HCT116 (cell line): ENCODE results near the gene IMPA2. TPM values are rescaled to one million over a fixed set of nuclear protein-coding genes. Genes with fewer than 3 reads are reported as not detected.

Experiments
- ATAC-seq: fragments of 200-7000 bp; cut with Tn5 transposase; 2 replicates; pipeline ENCODE4 v1.9.1; 2020; ENCODE audit warnings: mild to moderate bottlenecking, moderate library complexity
- BruUV-seq: library from RNA; stranded (reverse); fragments of 400-500 nt; replicated peaks from 2 replicates; lab custom pipeline; 2021; lab: Mats Ljungman, UMichigan
- CTCF ChIA-PET: fragments of 300-600 bp; sonication (Branson Sonifier 250); formaldehyde crosslinking; loops from one replicate; lab custom pipeline; 2021; ENCODE audit warnings: antibody characterized with exemption; lab: Charles Lee
- POLR2A ChIA-PET: fragments of 300-600, 350-600 bp; sonication (Branson Sonifier 250); formaldehyde crosslinking; loops from one replicate; lab custom pipeline; 2021; ENCODE audit warnings: antibody characterized with exemption; lab: Charles Lee
- RAD21 ChIA-PET, 2 experiments: fragments of 300-600 bp; sonication (Branson Sonifier 250); formaldehyde crosslinking; loops; one replicate each; lab custom pipeline; 2023; ENCODE audit warnings: low total read pairs in 2 of 2; ENCODE audit not compliant: uncharacterized antibody in 2 of 2, unreplicated experiment in 2 of 2, low non-redundant PET in 1 of 2; lab: Charles Lee
- DNase-seq: peaks from one replicate; pipeline ENCODE4 v3.0.0-alpha.2; 2010; ENCODE audit warnings: low read depth, low spot score
- H2AFZ ChIP-seq: fragments of 200-600 bp; shearing (Covaris generic), sonication (generic); 2 replicates; pipeline ENCODE4 v1.6.1; 2017; ENCODE audit warnings: low read depth, mixed run types, mixed read lengths, antibody characterized with exemption, low read length; ENCODE audit not compliant: poor library complexity, severe bottlenecking
- H3K27ac ChIP-seq: 2 replicates; pipeline ENCODE4 v1.5.1; 2012; ENCODE audit warnings: low read depth, low read length
- H3K27me3 ChIP-seq: fragments of 200-600 bp; sonication (generic); 2 replicates; pipeline ENCODE4 v1.6.1; 2016; ENCODE audit warnings: mixed run types, low read length, mixed read lengths; ENCODE audit not compliant: insufficient read depth
- H3K36me3 ChIP-seq, 2 experiments: fragments of 200-500 bp in 1 of 2; fragments of 200-600 bp in 1 of 2; sonication (Bioruptor generic) in 1 of 2; sonication (generic) in 1 of 2; 2 replicates each; pipeline versions ENCODE4 v1.5.1 to v1.6.1; 2014 to 2016; ENCODE audit warnings: low read length in 2 of 2, inconsistent platforms in 1 of 2, mixed read lengths in 1 of 2, mixed run types in 1 of 2; ENCODE audit not compliant: insufficient read depth in 2 of 2, control insufficient read depth in 1 of 2
- H3K4me1 ChIP-seq, 2 experiments: fragments of 200-600 bp in 1 of 2; sonication (generic) in 1 of 2; 2 replicates each; pipeline versions ENCODE4 v1.5.1 to v1.6.1; 2012 to 2017; ENCODE audit warnings: low read length in 2 of 2, inconsistent platforms in 1 of 2, mild to moderate bottlenecking in 1 of 2, mixed read lengths in 1 of 2, mixed run types in 1 of 2, moderate library complexity in 1 of 2; ENCODE audit not compliant: insufficient read depth in 2 of 2, control insufficient read depth in 1 of 2
- H3K4me2 ChIP-seq: fragments of 200-600 bp; sonication (generic); 2 replicates; pipeline ENCODE4 v1.6.1; 2017; ENCODE audit warnings: mixed run types, low read length, mixed read lengths
- H3K4me3 ChIP-seq, 2 experiments: fragments of 200-600 bp in 1 of 2; sonication (generic) in 1 of 2; replicated peaks in 1 of 2; 2 replicates each; pipeline ENCODE4 v1.5.1; 2011 to 2016; ENCODE audit warnings: low read length in 2 of 2, control low read depth in 1 of 2, low read depth in 1 of 2, mild to moderate bottlenecking in 1 of 2, mixed read lengths in 1 of 2, mixed run types in 1 of 2
- H3K79me2 ChIP-seq: fragments of 200-600 bp; sonication (generic); 2 replicates; pipeline ENCODE4 v1.6.1; 2017; ENCODE audit warnings: mild to moderate bottlenecking, mixed run types, low read length, moderate library complexity, mixed read lengths; ENCODE audit not compliant: insufficient read depth
- H3K9ac ChIP-seq: fragments of 200-600 bp; sonication (generic); 2 replicates; pipeline ENCODE4 v1.6.1; 2016; ENCODE audit warnings: low read length, mixed read lengths
- H3K9me2 ChIP-seq: fragments of 200-600 bp; sonication (generic), shearing (Covaris generic); 2 replicates; pipeline ENCODE4 v1.6.1; 2017; ENCODE audit warnings: mixed run types, mild to moderate bottlenecking, moderate library complexity; ENCODE audit not compliant: insufficient read depth
- H3K9me3 ChIP-seq, 2 experiments: fragments of 200-500 bp in 1 of 2; fragments of 200-600 bp in 1 of 2; sonication (Bioruptor generic) in 1 of 2; sonication (generic) in 1 of 2; 2 replicates each; pipeline ENCODE4 v1.6.1; 2014 to 2017; ENCODE audit warnings: low read length in 2 of 2, mixed read lengths in 2 of 2, inconsistent platforms in 1 of 2, low read depth in 1 of 2, mild to moderate bottlenecking in 1 of 2, mixed run types in 1 of 2, moderate library complexity in 1 of 2; ENCODE audit not compliant: control insufficient read depth in 1 of 2, insufficient read depth in 1 of 2
- H4K20me1 ChIP-seq: fragments of 200-600 bp; sonication (generic), shearing (Covaris generic); 2 replicates; pipeline ENCODE4 v1.6.1; 2017; ENCODE audit warnings: mixed run types, mild to moderate bottlenecking, moderate library complexity; ENCODE audit not compliant: insufficient read depth
- ATF3 ChIP-seq: IDR thresholded peaks from 2 replicates; pipeline ENCODE4 v1.6.1; 2012
- CBX3 ChIP-seq: IDR thresholded peaks from 2 replicates; pipeline ENCODE4 v1.6.1; 2012; ENCODE audit warnings: low read depth
- CEBPB ChIP-seq: IDR thresholded peaks from 2 replicates; pipeline ENCODE4 v1.6.1; 2012; ENCODE audit warnings: low read depth
- EGR1 ChIP-seq: IDR thresholded peaks from 2 replicates; pipeline ENCODE4 v1.6.1; 2012; ENCODE audit warnings: low read depth
- ELF1 ChIP-seq: IDR thresholded peaks from 2 replicates; pipeline ENCODE4 v1.6.1; 2012; ENCODE audit warnings: low read depth, borderline replicate concordance
- EZH2 ChIP-seq: fragments of 200-600 bp; sonication (generic); IDR thresholded peaks from 2 replicates; pipeline ENCODE4 v1.6.1; 2017; ENCODE audit warnings: antibody characterized with exemption, mixed run types
- EZH2phosphoT487 ChIP-seq: fragments of 200-600 bp; IDR thresholded peaks from 2 replicates; pipeline ENCODE4 v1.6.1; 2018; ENCODE audit warnings: antibody characterized with exemption, borderline replicate concordance
- JUND ChIP-seq: IDR thresholded peaks from 2 replicates; pipeline ENCODE4 v1.6.1; 2012
- MAX ChIP-seq: IDR thresholded peaks from 2 replicates; pipeline ENCODE4 v1.6.1; 2012
- POLR2AphosphoS5 ChIP-seq: IDR thresholded peaks from 2 replicates; pipeline ENCODE4 v1.6.1; 2011; ENCODE audit warnings: mild to moderate bottlenecking, low read depth, low read length, moderate library complexity
- SP1 ChIP-seq: IDR thresholded peaks from 2 replicates; pipeline ENCODE4 v1.6.1; 2012; ENCODE audit warnings: low read depth
- TCF7L2 ChIP-seq: IDR thresholded peaks from 2 replicates; pipeline ENCODE4 v1.7.0; 2011; ENCODE audit warnings: borderline replicate concordance, inconsistent platforms; ENCODE audit not compliant: insufficient read depth, insufficient read length; ENCODE audit errors: extremely low read depth
- YY1 ChIP-seq: IDR thresholded peaks from 2 replicates; pipeline ENCODE4 v1.6.1; 2011; ENCODE audit warnings: low read length, low read depth, moderate library complexity, mild to moderate bottlenecking; ENCODE audit not compliant: insufficient replicate concordance; ENCODE audit errors: extremely low read depth
- ZFX ChIP-seq: fragments of 450-650 bp; IDR thresholded peaks from 2 replicates; pipeline ENCODE4 v1.6.1; 2017
- ZNF274 ChIP-seq: fragments of 200-500 bp; sonication (Bioruptor generic); IDR thresholded peaks from 2 replicates; pipeline ENCODE4 v1.6.1; 2014; ENCODE audit warnings: mild to moderate bottlenecking, low read depth, low read length, inconsistent platforms
- intact Hi-C: fragments of 100-400 bp; cut with micrococcal nuclease; formaldehyde crosslinking; loops from 2 replicates; pipeline ENCODE4 v1.10.0; 2022
- total RNA-seq: library from RNA; stranded (reverse); gene quantifications from one replicate; pipeline ENCODE4 v1.2.1, GENCODE V29; 2021; ENCODE audit not compliant: unreplicated experiment

IMPA2 gene
- total RNA-seq, 1 experiment from 2014 or later, result 32.5 TPM

GRCh38 chr18:12021596-12021995 lies 40.3 kb downstream of the IMPA2 start:
- no peak overlapping the region for H3K4me3 ChIP-seq
- DNase-seq, result no peak
- RAD21 ChIA-PET, result no interaction called here
- H3K79me2 ChIP-seq, result no peaks in the 10 kb centered on the region
- BruUV-seq, result no TSS peak
- intact Hi-C loops, result no loop called here
- H3K27me3 ChIP-seq, result no peaks in the 10 kb centered on the region
- TF ChIP-seq ATF3 (no peak), SP1 (no peak), MAX (no peak)
- H3K4me2 ChIP-seq, result no peak overlapping the region
- no peaks in the 10 kb centered on the region for H3K4me1 ChIP-seq
- no peaks in the 10 kb centered on the region for H3K9me2 ChIP-seq
- CTCF ChIA-PET, result no interaction called here
- POLR2A ChIA-PET, result interaction anchor here (0.6 kb wide), 1 partner anchor 687 kb away, joined by 4 read pairs; no protein-coding TSS in a partner anchor
- ATAC-seq, result no peak
- H4K20me1 ChIP-seq, result no peaks in the 10 kb centered on the region
- H3K9me3 ChIP-seq, result no peaks in the 10 kb centered on the region
- H2AFZ ChIP-seq, result no peak overlapping the region
- H3K27ac ChIP-seq, result no peak overlapping the region
- no peak overlapping the region for H3K9ac ChIP-seq
- H3K36me3 ChIP-seq, result no peaks in the 10 kb centered on the region

GRCh38 chr18:12023375-12023774 lies 42.1 kb downstream of the IMPA2 start:
- RAD21 ChIA-PET, result no interaction called here
- Histone ChIP-seq H3K36me3 (no peaks in the 10 kb centered on the region), H3K79me2 (no peaks in the 10 kb centered on the region), H3K9me2 (no peaks in the 10 kb centered on the region), H3K9me3 (no peaks in the 10 kb centered on the region), H3K4me3 (no peak overlapping the region), H4K20me1 (no peaks in the 10 kb centered on the region), H3K9ac (no peak overlapping the region), H3K4me2 (no peak overlapping the region), H3K27me3 (no peaks in the 10 kb centered on the region), H3K4me1 (no peaks in the 10 kb centered on the region), H3K27ac (no peak overlapping the region), H2AFZ (no peak overlapping the region)
- no peak for TF ChIP-seq EZH2
- TF ChIP-seq MAX, result no peak
- no peak for TF ChIP-seq ELF1
- no peak for TF ChIP-seq ZFX
- no peak for TF ChIP-seq ZNF274
- no peak for TF ChIP-seq EGR1
- no peak for TF ChIP-seq JUND
- no peak for TF ChIP-seq ATF3
- TF ChIP-seq CBX3, result no peak
- no peak for TF ChIP-seq CEBPB
- no peak for TF ChIP-seq POLR2AphosphoS5
- no peak for TF ChIP-seq EZH2phosphoT487
- TF ChIP-seq TCF7L2, result no peak
- TF ChIP-seq YY1, result no peak
- DNase-seq (no peak), ATAC-seq (no peak)
- no TSS peak for BruUV-seq
- intact Hi-C loops, result no loop called here
- CTCF ChIA-PET, result interaction anchor here (1.0 kb wide), 2 partner anchors 16 to 28 kb away, joined by 3 read pairs; no protein-coding TSS in a partner anchor
- POLR2A ChIA-PET, result no interaction called here
